Activated CD4-positive, CD25-positive, alpha-beta regulatory T cell treated with anti-CD3 and anti-CD28 coated beads, Interleukin-2, amount 50 U/mL, for 24 hours (primary cell): ENCODE measurements around the gene HCFC1R1.
A peak's percentile ranks its signal among the peaks of the same experiment; 100 is the strongest.

ENCODE experiments used
- ATAC-seq, 2 donors: fragments of 150-1000 bp; cut with Tn5 transposase; one replicate each; pipeline ENCODE4 v1.10.0; 2021; ENCODE audit warnings: mild to moderate bottlenecking in 1 of 2, moderate library complexity in 1 of 2

The HCFC1R1 gene

DNA sequence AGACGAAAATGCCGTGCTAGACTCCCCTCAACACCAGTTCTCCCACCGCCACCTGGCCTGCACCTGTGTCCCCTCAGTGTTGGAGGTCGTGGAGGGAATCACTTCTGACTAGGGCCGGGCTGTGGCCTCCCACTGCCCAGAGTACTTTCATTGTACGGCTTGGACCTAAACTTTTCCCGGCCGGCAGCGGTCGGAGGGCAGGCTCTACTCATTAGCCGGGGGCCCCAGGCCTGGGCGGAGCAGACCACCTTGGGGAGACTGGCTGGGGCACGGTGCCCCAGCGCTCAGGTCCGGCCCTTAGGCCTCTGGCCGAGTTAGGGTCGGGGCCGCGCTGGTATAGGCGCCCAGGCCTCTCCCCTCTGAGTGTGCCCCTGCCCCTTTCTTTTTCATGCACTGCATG, 6.4 kb downstream of the HCFC1R1 start:
- ATAC-seq = no peak

DNA sequence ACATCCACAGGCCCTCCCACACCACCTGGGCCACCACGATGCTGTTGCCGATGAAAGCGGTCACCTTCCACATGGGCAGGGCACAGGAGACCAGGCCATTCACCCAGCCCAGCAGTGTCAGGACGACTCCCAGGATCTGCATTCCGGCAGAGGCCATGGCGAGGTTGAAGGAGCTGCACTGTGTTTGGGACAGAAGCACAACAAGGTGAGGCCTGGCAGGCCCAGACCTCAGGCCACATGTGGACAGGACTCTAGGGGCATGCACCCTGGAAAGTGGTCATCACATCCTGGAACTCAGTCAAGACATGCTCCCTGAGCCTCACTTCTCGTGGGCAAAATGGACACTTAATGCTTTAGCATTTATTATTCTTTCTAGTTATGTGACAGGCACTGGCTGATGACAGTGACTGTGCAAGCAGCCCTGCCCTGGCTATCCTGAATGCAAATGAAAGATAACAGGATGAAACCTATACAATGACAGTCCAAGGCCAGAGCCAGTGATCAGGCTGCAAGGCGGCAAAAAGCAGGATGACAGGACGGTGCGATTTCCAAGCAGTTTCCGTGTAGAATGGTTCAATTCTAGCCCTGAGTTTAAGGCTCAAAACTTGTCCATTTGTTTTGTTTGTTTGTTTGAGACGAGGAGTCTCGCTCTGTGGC, 7.7 kb downstream of the HCFC1R1 start:
- no peak for ATAC-seq

DNA sequence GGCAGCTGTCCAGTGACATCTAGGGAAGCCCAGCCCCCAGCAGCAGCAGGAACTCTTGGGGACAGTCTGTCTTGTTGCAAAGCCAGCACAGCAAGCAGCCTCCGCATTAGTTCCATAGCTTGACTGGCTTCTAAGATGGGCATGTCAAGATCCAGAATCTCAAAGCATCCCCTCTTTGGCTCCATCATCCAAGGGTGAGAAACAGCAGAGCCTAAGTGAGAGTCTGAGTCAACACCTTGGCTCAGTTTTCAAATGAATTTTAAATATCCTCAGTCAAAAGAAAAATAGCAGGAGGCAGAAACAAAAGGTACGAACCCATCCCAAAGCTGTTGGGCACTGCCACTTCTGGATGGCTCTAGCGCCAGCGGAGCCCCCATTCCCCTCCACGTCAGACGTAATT, 8.8 kb downstream of the HCFC1R1 start:
- no peak for ATAC-seq

DNA sequence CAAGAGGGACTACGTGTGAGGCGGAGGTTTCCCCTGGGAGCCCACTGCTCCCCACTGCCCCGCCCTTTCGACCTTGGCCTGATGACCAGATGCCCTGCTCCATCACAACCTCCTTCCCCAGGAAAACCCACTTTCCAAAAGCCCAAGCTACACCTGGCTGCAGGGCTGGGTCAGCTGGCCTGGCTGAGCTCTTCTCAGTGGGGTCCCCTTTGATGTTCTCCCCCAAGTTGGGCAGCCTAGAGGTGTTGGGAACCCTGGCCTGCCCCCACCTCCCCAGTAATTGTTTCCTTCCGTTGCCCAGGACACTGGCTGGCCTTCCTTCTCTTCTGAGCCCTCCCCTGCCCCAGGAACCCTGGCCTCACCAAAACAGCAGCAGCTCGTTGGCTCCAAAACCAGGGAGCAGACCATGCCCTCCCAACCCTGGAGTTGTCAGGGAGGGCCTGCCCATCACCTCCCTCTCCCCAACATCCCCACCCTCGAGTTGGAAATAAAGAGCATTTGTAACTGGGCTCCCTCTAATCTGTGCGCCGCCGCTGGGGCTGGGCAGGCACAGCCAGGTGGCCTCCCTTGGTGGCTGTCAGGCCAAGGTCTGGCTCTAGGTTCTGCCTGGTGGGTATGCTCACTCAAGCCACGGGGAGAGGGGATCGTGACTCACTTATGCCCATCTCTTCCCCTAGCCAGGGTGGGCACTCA, 9.6 kb downstream of the HCFC1R1 start:
- no peak for ATAC-seq

DNA sequence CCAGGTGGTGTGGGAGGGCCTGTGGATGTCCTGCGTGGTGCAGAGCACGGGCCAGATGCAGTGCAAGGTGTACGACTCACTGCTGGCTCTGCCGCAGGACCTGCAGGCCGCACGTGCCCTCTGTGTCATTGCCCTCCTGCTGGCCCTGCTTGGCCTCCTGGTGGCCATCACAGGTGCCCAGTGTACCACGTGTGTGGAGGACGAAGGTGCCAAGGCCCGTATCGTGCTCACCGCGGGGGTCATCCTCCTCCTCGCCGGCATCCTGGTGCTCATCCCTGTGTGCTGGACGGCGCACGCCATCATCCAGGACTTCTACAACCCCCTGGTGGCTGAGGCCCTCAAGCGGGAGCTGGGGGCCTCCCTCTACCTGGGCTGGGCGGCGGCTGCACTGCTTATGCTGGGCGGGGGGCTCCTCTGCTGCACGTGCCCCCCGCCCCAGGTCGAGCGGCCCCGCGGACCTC, 10.2 kb downstream of the HCFC1R1 start:
- no peak for ATAC-seq

DNA sequence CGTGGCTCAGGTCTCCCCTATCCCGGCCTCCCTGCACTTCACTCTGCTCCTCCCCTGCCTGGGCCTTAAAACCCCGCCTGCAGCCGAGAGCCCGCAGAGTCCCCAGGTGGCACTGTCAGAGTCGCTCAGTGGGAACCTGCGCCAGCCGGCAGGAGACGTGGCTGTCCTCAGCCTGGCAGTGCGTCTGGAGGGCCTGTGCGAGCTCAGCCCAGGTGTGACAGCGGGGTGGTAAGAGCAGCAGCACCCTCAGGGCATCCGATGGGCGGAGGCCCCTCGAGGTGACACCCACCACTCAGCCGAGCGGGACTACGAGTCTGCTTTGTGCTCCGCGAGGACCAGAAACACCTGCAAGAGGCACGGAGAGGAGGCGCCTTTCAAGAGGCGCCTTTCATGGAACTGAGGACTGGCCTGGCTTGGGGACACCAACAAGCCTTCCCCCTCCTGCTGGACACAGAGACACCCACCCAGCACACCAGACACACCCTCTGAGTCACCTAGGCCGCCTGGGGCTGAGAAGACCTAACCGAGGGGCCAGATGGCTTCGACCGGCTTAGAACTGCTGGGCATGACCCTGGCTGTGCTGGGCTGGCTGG, 10.8 kb downstream of the HCFC1R1 start, which contains the start of gene CLDN9:
Gene CLDN9, plus strand, starts transcription at position 96 of the 593 bp plus-strand sequence. Its CDS starts 440 bp downstream, at position 536.
- peak in 1 of 2 donors; percentile 10 for ATAC-seq

DNA sequence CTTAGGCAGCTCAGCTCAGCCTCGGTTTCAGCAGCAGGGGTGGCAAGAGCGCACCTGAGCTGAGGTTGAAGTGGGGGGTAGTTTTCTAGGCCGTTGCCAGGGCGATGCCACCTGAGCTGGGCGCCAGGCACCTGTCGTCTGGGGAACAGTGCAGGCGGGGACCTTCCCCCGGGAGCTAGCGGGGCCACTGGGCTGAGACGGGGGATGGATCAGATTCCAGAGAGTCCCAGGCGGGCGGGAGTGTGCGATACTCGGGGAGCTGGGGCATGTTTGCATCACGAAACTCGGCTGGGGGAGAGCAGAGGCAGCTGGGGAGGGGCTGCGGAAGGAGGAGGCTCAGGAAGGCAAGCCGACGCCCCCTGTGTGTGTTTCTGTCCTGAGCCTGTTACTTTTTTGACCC, 11.5 kb downstream of the HCFC1R1 start:
- ATAC-seq = no peak

DNA sequence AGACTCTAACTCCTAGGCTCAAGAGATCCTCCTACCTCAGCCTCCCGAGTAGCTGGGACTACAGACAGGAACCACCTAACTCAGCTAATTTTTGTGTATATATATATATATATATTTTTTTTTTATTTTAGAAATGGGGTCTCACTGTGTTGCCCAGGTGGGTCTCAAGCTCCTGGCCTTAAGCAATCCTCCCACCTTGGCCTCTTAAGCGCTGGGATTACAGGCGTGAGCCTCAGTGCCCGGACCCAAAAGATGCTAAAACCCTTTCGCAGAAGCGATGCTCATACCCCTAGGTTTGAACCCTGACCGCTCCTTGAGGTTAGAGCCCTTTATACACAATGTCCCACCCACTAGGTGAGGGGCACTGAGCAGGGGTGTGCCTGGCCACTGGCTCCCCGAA, 13.2 kb downstream of the HCFC1R1 start:
- ATAC-seq = no peak

DNA sequence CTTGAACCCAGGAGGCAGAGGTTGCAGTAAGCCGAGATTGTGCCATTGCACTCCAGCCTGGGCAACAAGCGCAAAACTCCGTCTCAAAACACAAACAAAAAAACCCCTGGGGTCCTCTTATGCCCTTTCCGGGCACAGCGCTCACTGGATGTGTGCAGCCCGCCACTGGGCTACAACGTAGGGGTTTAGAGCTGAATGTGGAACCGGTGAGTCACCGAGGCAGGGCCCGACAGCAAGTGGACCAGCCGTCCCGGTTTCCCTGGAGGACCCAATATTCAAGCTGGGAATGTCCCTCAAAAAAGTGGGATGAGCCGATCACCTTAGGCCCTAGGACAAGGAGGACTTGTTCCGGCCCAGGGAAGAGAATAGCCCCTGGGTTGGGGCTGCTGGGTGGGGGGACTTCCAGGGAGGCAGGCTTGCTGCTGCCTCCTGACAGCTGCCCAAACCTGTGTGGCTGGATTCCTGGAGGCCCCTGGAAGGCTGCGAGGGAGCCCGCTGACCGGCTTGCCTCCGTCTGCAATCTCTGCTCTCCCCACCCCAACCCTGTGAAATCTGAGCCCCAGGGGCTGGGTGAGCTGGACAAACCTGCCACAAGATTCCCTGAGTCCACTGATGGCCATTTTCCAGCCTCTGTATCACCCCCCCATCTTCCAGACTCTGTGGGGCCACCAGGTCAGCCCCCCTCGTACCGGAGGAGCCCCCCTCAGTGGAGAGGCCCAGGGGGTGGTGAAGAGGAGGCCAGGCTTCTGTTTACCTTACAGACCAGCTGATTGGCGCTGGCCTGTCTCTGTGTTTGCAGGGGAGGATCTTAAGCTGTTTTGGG, 14.0 kb downstream of the HCFC1R1 start:
- no peak for ATAC-seq

DNA sequence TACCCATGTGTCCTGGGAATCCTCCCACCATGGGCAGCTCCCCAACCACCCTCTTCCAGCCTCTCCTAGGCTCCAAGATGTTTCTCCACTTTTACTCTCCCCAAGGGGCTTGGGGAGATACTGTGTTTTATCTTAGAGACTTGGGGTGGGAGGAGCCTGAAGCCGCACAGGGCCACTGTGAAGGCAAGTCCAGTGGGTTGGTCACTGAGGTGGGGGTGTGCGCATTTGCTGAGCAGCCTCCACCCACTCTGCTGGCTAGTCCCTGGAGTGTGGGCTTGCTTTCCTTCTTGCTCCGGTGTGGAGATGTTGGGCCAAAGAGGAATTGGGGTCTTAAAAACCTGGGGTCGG, 15.1 kb downstream of the HCFC1R1 start:
- no peak for ATAC-seq

DNA sequence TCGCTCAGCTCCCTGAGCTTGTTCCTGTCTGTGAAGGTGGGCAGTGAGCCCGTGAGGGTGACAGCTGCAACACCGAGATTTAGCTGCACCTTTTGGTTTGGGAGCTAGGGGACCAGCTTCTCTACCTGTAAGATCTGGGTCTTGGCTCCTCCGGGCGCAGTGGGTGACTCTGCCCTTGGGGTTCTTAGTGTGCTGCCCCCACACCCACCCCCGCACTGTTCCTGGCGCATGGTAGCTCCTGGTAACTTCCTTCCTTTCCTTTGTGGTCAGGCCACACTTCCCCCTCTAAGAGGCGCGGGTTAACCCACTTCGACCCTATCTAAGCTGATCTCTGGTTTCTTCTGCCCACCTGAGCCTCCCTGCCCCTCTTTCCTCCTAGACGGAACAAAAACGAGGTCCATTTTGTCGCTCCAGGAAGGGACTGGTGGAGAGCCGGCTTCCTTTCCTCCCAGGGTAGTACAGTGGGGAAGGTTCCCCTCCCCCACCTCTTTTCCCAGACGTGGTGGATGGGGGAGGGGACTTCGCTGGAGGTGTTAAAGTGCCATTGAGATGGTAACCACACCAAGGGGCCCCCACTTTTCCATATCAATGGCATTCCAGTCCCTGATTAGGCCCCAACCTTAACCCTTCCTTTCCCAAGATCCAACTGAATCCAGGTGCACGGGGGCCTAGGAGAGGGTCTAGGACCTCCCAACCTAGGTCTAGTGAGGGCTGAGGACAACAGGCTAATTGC, 15.6 kb downstream of the HCFC1R1 start:
- no peak for ATAC-seq

DNA sequence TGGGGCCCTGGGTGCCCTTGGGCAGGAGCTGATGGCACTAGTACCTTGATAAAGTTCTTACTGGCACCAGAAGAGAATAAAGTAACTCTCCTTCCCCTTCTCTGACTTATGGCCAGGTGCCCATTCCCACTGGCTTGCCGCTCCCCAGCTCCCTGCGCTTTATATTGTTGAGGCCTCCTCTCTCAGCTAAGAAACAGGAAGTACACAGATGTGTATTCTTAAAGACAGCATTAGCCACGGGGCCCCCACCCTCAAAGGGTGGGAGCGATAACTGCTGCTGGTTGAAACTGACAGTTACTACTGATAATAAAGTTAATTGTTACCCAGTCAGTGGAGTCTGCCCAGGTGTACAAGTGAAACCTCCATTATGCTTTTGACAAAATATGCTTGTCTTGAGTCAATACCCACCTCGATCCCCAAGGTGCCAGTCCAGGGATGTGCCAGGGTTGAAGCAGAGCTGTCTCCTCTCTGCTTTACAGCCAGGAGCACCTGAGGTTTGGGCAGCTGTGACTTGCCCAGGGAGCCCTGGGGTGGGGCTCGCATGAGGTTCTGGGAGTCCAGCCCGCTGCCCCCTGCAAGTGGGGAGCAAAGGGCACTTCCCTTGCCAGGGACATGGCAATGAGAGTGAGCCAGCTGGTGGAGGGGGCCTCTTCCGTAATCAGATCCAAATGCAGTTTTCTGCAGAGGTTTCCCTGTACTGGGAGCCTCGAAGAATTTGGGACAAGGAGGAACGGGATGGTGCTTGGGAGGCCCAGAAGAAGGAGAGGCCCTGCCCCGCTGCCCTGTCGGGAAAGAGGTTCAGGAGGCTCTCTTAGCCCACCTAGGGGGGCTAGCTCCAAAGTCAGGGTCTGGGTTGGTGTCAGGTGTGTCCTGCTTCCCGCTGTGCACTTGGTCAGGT, 16.4 kb downstream of the HCFC1R1 start:
- ATAC-seq = no peak

DNA sequence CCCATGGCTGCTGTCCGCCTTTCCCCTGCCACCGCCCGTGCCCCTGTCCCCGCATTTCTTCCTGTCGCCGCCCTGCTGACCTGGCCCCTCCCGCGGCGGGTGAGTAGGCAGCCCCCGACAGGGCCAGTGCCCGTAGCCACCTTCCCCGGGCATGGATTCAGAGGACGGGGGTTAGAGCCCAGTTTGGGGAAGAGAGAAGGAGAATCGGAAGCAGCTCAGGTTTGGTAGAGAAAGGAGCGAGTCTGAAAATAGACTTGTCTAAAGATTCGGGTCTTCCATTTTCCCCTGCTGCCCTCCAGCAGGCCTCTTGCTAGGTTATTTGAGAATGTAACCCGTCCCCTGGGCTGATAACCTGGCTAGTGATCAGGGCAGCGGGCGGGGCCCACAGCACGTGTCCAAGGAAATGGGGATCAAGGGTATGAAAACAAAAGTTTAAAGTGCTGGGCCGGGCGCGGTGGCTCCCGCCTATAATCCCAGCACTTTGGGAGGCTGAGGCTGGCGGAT, 18.9 kb downstream of the HCFC1R1 start:
- no peak for ATAC-seq

DNA sequence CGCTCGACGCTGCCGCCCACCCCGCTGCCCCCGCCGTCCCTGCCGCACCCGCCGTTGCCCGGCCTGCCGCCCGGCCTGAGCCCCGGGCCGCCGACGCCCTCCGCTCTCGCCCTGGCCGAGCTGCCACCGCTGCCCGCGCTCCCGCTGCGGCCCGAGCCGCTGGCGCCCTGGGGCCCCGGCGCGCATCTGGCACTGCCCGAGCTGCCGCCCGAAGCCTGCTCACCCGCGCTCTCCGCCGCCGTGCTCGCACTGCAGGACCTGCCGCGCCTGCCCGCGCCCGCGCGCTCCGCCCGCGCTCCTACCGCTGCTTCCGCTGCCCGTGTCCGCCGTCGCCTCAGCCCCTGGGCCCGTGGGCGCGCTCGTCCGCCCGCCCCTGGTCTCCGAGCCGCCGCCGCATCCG, 19.4 kb downstream of the HCFC1R1 start:
- ATAC-seq = peak in 1 of 2 donors; percentile 6

DNA sequence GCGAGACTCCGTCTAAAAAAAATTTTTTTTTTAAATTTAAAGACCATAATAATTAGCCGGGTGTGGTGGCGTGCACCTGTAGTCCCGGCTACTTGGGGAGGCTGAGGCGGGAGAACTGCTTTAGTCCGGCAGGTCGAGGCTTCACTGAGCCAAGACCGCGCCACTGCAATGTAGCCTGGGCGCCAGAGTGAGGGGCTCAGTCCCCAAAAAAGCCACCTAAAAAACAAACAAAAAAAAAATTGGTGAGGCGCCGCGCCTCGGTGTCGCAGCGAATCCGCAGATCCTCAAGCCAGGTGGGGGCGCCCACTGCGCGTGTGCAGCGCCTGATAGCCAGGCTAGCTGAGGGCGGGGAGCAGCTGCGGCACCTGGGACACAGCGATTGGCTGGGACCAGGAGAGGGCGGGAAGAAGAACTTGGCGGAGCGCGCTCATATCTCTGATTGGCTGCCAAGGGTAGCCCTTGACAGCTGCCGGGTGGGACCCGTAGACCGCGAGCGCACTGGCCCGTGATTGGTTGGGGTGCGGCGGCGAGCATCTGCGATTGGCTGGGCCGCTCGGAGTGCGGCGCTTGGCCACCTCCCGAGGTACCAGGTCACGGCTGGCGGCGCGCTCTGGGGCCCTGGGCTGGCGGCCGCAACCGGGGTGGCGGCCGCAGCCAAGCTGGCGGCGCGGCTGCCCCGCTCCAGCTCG, 20.0 kb downstream of the HCFC1R1 start:
- peak; percentile 100 for ATAC-seq

DNA sequence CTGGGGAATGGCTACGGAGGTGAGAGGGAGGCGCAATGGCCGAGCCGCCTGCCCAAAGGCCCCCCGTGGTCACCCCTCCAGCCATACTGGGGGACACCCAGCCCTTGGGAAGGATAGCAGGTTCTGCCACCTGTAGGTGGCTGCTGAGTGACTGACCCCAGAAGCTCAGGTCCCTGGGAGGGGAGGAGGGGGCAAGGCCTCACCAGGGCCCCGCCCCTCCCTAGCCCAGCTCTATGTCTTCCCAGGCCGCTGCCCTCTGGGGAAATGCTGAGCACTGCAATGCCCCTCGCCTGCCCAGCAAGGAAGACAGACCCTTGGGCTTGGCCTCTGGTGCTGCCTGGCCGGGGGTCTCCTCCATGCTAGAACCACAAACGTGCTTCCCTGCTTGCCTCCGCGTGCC, 22.4 kb downstream of the HCFC1R1 start:
- ATAC-seq = no peak

DNA sequence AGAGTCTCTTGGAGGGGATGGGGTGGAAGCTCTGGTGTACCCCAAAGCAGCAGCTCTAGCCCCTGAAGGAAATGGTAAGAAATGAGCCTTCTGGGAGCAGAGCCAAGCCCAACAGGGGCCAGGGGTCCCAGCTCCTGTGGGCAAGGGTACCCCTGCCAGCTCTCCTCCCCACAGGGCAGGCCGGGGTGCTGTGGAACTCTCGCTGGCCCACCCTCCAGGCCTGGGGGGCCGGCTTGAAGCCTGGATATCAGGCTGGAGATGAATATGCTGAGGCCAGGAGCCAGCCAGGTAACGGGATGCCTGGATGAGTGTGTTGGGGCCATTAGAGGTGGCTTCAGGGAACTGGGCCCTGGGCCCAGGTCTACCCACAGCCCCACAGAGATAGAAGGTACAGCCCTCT, 23.2 kb downstream of the HCFC1R1 start:
- ATAC-seq = no peak

DNA sequence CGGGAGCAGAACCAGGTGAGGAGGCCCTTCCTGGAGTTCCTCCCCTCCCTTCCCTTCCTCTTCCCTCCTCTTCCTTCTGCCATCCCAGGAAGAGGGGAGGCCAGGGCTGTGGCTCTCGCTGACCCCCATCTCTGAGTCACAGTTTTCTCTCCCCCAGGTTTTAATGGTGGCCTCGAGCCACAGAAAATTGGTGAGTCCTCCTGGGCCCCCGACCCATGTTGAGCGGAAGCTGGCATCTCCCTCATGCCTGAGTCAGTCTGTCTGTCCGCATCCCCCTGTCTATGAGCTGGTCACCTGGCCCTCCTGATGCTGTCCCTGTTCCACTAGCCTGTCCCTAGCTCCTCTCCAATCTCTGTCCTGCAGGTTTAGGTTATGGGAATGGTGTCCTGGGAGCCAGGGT, 23.8 kb downstream of the HCFC1R1 start:
- no peak for ATAC-seq

DNA sequence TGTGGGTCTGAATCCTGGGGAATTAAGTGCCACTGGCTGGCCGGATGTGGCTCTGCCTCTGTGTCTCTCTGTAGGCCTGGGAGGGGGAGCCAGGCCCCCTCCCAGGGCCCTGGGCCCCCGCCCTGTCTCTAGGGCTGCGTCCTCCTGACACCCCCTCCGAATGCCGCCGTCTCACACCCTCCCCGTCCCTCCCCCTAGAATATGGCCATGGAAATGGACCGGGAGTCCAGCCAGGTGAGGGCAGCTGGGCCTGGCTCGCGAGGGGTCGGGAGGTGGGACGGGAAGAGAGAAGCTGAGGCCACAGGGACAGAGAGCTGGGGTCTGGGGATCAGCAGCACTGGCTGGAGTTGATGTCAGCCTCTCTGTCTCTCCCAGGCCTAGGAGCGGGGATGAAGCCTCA, 27.4 kb downstream of the HCFC1R1 start:
- no peak for ATAC-seq

DNA sequence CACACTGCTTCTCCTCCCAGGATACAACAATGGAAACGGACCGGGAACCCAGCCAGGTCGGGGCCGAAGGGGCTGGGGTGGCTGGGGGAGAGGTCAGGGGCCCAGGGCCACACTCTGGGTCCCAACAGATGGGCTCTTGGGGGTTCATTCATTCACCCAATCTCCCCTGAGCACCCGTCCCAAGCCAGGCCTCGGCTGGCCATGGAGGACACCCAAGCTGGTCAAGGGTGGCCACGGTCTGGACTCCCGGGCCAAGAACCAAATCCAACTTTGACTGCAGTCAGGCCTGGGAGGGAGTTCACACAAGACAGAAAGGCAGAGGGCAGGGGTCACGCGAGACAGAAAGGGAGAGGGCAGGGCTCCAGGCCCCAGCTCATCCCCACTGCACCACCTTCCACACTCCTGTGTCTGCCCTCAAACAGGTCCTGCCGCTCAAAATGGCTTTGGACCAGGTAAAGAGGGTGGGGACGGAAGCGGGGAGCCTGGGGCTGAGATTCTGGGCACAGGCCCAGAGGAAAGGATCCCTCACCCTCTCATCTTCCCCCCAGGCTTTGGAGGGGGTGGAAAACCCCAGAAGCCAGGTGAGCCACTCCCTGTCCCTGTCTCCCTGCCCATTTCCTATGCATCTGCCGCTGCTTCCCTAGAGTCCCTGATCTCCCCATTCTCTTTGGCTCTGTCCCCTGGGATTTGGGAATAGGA, 31.2 kb downstream of the HCFC1R1 start:
- no peak for ATAC-seq
